ENCODE results near the gene HCN3.
"Not testable (repeated sequence)": the region's sequence is repeated elsewhere in the genome, so short reads cannot be mapped to it uniquely, and the experiment has no call there.

The HCN3 gene

GRCh38 chr1:155326631-155327037 is 49.4 kb downstream of the HCN3 start:
- no peak for DNase-seq (ENCODE audit: extremely low spot score)
- ChIA-PET CTCF (interaction anchor here (10.7 kb wide), 1 partner anchor 78 kb away, joined by 150 read pairs; no protein-coding TSS in a partner anchor), POLR2A (no interaction called here)
- TF ChIP-seq, protein P1, sequence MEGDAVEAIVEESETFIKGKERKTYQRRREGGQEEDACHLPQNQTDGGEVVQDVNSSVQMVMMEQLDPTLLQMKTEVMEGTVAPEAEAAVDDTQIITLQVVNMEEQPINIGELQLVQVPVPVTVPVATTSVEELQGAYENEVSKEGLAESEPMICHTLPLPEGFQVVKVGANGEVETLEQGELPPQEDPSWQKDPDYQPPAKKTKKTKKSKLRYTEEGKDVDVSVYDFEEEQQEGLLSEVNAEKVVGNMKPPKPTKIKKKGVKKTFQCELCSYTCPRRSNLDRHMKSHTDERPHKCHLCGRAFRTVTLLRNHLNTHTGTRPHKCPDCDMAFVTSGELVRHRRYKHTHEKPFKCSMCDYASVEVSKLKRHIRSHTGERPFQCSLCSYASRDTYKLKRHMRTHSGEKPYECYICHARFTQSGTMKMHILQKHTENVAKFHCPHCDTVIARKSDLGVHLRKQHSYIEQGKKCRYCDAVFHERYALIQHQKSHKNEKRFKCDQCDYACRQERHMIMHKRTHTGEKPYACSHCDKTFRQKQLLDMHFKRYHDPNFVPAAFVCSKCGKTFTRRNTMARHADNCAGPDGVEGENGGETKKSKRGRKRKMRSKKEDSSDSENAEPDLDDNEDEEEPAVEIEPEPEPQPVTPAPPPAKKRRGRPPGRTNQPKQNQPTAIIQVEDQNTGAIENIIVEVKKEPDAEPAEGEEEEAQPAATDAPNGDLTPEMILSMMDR (IDR thresholded peaks at IDR 0.05; ENCODE audit: control extremely low read depth, extremely low read depth, low read depth, missing control alignments), result no peak

DNA sequence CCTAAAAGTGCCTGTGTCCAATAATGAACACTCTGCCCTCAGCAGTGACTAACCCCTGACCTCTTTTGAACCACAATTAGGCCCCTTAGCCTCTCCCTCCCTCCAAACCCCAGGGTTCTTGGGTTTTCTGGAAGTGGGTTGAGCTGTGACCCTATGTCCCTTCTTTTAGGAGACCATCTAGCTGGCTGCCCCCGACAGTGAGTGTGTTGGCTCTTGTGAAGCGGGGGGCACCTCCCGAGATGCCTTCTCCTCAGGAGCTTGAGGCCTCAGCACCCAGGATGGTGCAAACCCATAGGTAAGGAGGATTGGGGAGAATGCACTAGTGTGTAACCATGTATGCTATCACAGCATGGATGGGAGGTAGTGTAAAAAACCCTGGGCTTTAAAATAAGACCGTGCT is 50.7 kb downstream of the HCN3 start:
- CTCF ChIA-PET, result interaction anchor here (1.3 to 10.7 kb wide), 4 partner anchors 10 to 79 kb away, joined by 3 to 150 read pairs (median 4); partner anchors contain the start of gene FDPS
- no peak for DNase-seq (ENCODE audit: extremely low spot score)
- TF ChIP-seq, protein P1 (IDR thresholded peaks at IDR 0.05; ENCODE audit: control extremely low read depth, extremely low read depth, low read depth, missing control alignments), result no peak
- POLR2A ChIA-PET, result interaction anchor here (0.6 kb wide), 1 partner anchor 34 kb away, joined by 4 read pairs; no protein-coding TSS in a partner anchor

GRCh38 chr1:155328856-155329255 is 51.6 kb downstream of the HCN3 start:
- DNase-seq (ENCODE audit: extremely low spot score); POLR2A ChIA-PET: not testable (repeated sequence)
- CTCF ChIA-PET, result interaction anchor here (1.3 to 10.7 kb wide), 4 partner anchors 9 to 80 kb away, joined by 3 to 150 read pairs (median 4); partner anchors contain the start of gene FDPS

DNA sequence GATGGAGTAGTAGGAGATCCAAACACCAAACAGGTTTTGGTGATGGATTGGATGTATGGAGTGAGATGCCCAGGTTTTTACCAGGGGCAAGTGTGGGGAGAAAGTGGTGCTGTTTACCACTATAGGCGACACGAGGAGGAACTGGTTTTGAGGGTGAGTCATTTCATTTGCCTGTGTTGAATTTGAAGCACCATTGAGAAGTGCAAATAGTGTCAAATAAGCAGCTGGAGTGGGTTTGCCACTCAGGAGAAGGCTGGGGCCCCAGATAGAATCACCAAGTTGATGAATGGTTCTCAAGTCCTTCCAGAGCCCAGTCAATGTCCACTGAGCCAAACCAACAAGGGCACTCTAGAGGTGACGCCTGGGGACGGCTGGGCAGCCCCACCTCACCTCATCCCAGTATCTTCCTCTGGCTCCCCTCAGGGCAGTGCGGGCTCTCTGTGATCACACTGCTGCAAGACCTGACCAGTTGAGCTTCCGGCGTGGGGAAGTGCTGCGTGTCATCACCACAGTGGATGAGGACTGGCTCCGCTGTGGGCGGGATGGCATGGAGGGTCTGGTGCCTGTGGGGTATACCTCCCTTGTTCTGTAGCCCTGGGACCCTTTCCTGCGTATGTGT is 52.8 kb downstream of the HCN3 start:
- ChIA-PET POLR2A (no interaction called here), CTCF (interaction anchor here (1.0 to 10.7 kb wide), 2 partner anchors 9 to 81 kb away, joined by 5 to 150 read pairs; no protein-coding TSS in a partner anchor)
- TF ChIP-seq, protein P1 (IDR thresholded peaks at IDR 0.05; ENCODE audit: control extremely low read depth, extremely low read depth, low read depth, missing control alignments), result no peak
- DNase-seq (ENCODE audit: extremely low spot score), result no peak

GRCh38 chr1:155334962-155335361 is 57.7 kb downstream of the HCN3 start:
- POLR2A ChIA-PET, result interaction anchor here (0.6 kb wide), 1 partner anchor 505 kb away, joined by 5 read pairs; no protein-coding TSS in a partner anchor

More at GRCh38 chr1:155334962-155335361, 57.7 kb downstream of the HCN3 start:
- CTCF ChIA-PET, result interaction anchor here (0.9 to 2.0 kb wide), 3 partner anchors 11 to 169 kb away, joined by 4 to 5 read pairs (median 4); no protein-coding TSS in a partner anchor
- DNase-seq (ENCODE audit: extremely low spot score), result no peak
- TF ChIP-seq, protein P1 (IDR thresholded peaks at IDR 0.05; ENCODE audit: control extremely low read depth, extremely low read depth, low read depth, missing control alignments), result no peak

Data from GM10248 (cell line).